PC-3 (cell line): ENCODE measurements around the gene TTLL4. TPM values are rescaled to one million over a fixed set of nuclear protein-coding genes. Genes with fewer than 3 reads are reported as not detected.

Source experiments
- ATAC-seq: fragments of 200-7000 bp; cut with Tn5 transposase; 2 replicates; pipeline ENCODE4 v1.9.1; 2020; ENCODE audit warnings: mild to moderate bottlenecking, moderate library complexity
- BruUV-seq: library from RNA; stranded (reverse); fragments of 400-500 nt; replicated peaks from 2 replicates; lab custom pipeline; 2021; lab: Mats Ljungman, UMichigan
- CTCF ChIA-PET: fragments of 300-600 bp; sonication (Branson Sonifier 250); formaldehyde crosslinking; loops from one replicate; lab custom pipeline; 2022; ENCODE audit warnings: antibody characterized with exemption; lab: Charles Lee
- POLR2A ChIA-PET: fragments of 300-600 bp; sonication (Branson Sonifier 250); formaldehyde crosslinking; loops from one replicate; lab custom pipeline; 2022; ENCODE audit warnings: antibody characterized with exemption; ENCODE audit not compliant: unreplicated experiment; lab: Charles Lee
- DNase-seq: peaks from one replicate; pipeline ENCODE4 v3.0.0-alpha.2; 2015
- H2AFZ ChIP-seq: fragments of 300-600 bp; sonication (generic); 2 replicates; pipeline ENCODE4 v1.6.0; 2016; ENCODE audit warnings: antibody characterized with exemption, low read length
- H3F3A ChIP-seq: fragments of 300-600 bp; sonication (generic); one replicate; pipeline ENCODE4 v1.6.0; 2017; ENCODE audit warnings: antibody characterized with exemption, low read length, control low read depth, mild to moderate bottlenecking; ENCODE audit not compliant: unreplicated experiment
- H3K27ac ChIP-seq: fragments of 300-600 bp; sonication (generic); 2 replicates; pipeline ENCODE4 v1.5.1; 2016; ENCODE audit warnings: mild to moderate bottlenecking, low read length
- H3K27me3 ChIP-seq: fragments of 300-600 bp; sonication (generic); 2 replicates; pipeline ENCODE4 v1.6.1; 2016; ENCODE audit warnings: low read length, mixed read lengths
- H3K36me3 ChIP-seq: fragments of 300-600 bp; sonication (generic); 2 replicates; pipeline ENCODE4 v1.6.1; 2016; ENCODE audit warnings: low read depth, mixed run types, low read length, mixed read lengths
- H3K4me1 ChIP-seq: fragments of 300-600 bp; sonication (generic); 2 replicates; pipeline ENCODE4 v1.5.1; 2016; ENCODE audit warnings: low read length; ENCODE audit not compliant: insufficient read depth
- H3K4me2 ChIP-seq: fragments of 300-600 bp; sonication (generic); 2 replicates; pipeline ENCODE4 v1.6.0; 2016; ENCODE audit warnings: low read length
- H3K4me3 ChIP-seq: fragments of 300-600 bp; sonication (generic); 2 replicates; pipeline ENCODE4 v1.5.1; 2016; ENCODE audit warnings: mild to moderate bottlenecking, low read length, mixed read lengths
- H3K79me2 ChIP-seq: fragments of 300-600 bp; sonication (generic); 2 replicates; pipeline ENCODE4 v1.6.1; 2017; ENCODE audit warnings: low read length, mixed read lengths
- H3K9ac ChIP-seq: fragments of 300-600 bp; sonication (generic); 2 replicates; pipeline ENCODE4 v1.6.0; 2016; ENCODE audit warnings: mild to moderate bottlenecking, low read length
- H3K9me2 ChIP-seq: fragments of 300-600 bp; sonication (generic); replicated peaks from 2 replicates; pipeline ENCODE4 v1.6.1; 2016; ENCODE audit warnings: mixed run types, low read length, mixed read lengths
- H3K9me3 ChIP-seq: fragments of 300-600 bp; sonication (generic); 2 replicates; pipeline ENCODE4 v1.6.1; 2016; ENCODE audit warnings: low read length, mixed read lengths
- H4K20me1 ChIP-seq: fragments of 300-600 bp; sonication (generic); 2 replicates; pipeline ENCODE4 v1.6.1; 2016; ENCODE audit warnings: low read length, mixed read lengths
- CTCF ChIP-seq: fragments of 300-600 bp; sonication (generic); conservative IDR thresholded peaks from 2 replicates; pipeline ENCODE4 v1.5.1; 2017; ENCODE audit warnings: antibody characterized with exemption, low read depth, mild to moderate bottlenecking, low read length
- EZH2 ChIP-seq: fragments of 300-600 bp; sonication (generic); IDR thresholded peaks from one replicate; pipeline ENCODE4 v1.6.1; 2017; ENCODE audit warnings: antibody characterized with exemption, mild to moderate bottlenecking, low read length; ENCODE audit not compliant: unreplicated experiment
- EZH2phosphoT487 ChIP-seq: fragments of 300-600 bp; sonication (generic); IDR thresholded peaks from 2 replicates; pipeline ENCODE4 v1.6.1; 2018; ENCODE audit warnings: mild to moderate bottlenecking, antibody characterized with exemption, low read length, borderline replicate concordance
- intact Hi-C: fragments of 100-400 bp; cut with micrococcal nuclease; formaldehyde crosslinking; loops from 2 replicates; pipeline ENCODE4 v1.9.0; 2023
- total RNA-seq: library from RNA; depleted of rRNA; stranded (reverse); fragments of >200 nt; gene quantifications from 2 replicates; pipeline ENCODE4 v1.2.3, GENCODE V29; 2014

The TTLL4 gene
- total RNA-seq, 1 experiment from 2014 or later = 21.0 TPM

- H3K36me3 ChIP-seq = peaks cover 58% of the 10 kb centered on the region; the same call in 1 of the 2 replicates
- no peaks in the 10 kb centered on the region for H3K27me3 ChIP-seq
- no peaks in the 10 kb centered on the region for H3K9me2 ChIP-seq
- no peaks in the 10 kb centered on the region for H3F3A ChIP-seq
- no peaks in the 10 kb centered on the region for H3K4me1 ChIP-seq
- no peak overlapping the region for H3K4me3 ChIP-seq
- no peaks in the 10 kb centered on the region for H3K9me3 ChIP-seq
- POLR2A ChIA-PET = no interaction called here
- no peak overlapping the region for H3K4me2 ChIP-seq
- H4K20me1 ChIP-seq = no peaks in the 10 kb centered on the region
- ATAC-seq (peak; percentile 82), DNase-seq (peak; percentile 22)
- no peaks in the 10 kb centered on the region for H3K79me2 ChIP-seq
- H2AFZ ChIP-seq = no peak overlapping the region
- no peak overlapping the region for H3K9ac ChIP-seq
- TF ChIP-seq CTCF (no peak), EZH2phosphoT487 (no peak), EZH2 (no peak)
- CTCF ChIA-PET = no interaction called here
- intact Hi-C loops = no loop called here
- 0 out of 2 replicates have a peak overlapping the region, but pooled peaks have one; percentile 8 for H3K27ac ChIP-seq
- BruUV-seq = no TSS peak
Observed at GRCh38 chr2:218745559-218746469, 35.2 kb downstream of the TTLL4 start.

- H3K9me3 ChIP-seq = no peaks in the 10 kb centered on the region
- no peak overlapping the region for H3K4me3 ChIP-seq
- no peaks in the 10 kb centered on the region for H3K9me2 ChIP-seq
- no peak for TF ChIP-seq CTCF
- TF ChIP-seq EZH2phosphoT487 = no peak
- no peak for TF ChIP-seq EZH2
- DNase-seq (no peak), ATAC-seq (no peak)
- H3K4me2 ChIP-seq = no peak overlapping the region
- no peaks in the 10 kb centered on the region for H3K79me2 ChIP-seq
- no TSS peak for BruUV-seq
- no peaks in the 10 kb centered on the region for H3K4me1 ChIP-seq
- H3F3A ChIP-seq = no peaks in the 10 kb centered on the region
- no peaks in the 10 kb centered on the region for H3K27me3 ChIP-seq
- H3K9ac ChIP-seq = no peak overlapping the region
- no peak overlapping the region for H2AFZ ChIP-seq
- intact Hi-C loops = no loop called here
- POLR2A ChIA-PET = no interaction called here
- CTCF ChIA-PET = no interaction called here
- H3K27ac ChIP-seq = no peak overlapping the region
- H4K20me1 ChIP-seq = no peaks in the 10 kb centered on the region
- H3K36me3 ChIP-seq = peaks cover 61% of the 10 kb centered on the region; the same call in 1 of the 2 replicates
Observed at GRCh38 chr2:218746470-218746795, 35.8 kb downstream of the TTLL4 start.

GRCh38 chr2:218746960-218747359, 36.3 kb downstream of the TTLL4 start:
- Histone ChIP-seq H3K4me1 (no peaks in the 10 kb centered on the region), H3K4me2 (no peak overlapping the region), H2AFZ (no peak overlapping the region), H3K79me2 (no peaks in the 10 kb centered on the region), H3K36me3 (peaks cover 59% of the 10 kb centered on the region; the same call in 1 of the 2 replicates), H3K27me3 (no peaks in the 10 kb centered on the region), H3K9me2 (no peaks in the 10 kb centered on the region), H3K27ac (no peak overlapping the region), H3F3A (no peaks in the 10 kb centered on the region), H4K20me1 (no peaks in the 10 kb centered on the region), H3K4me3 (no peak overlapping the region), H3K9me3 (no peaks in the 10 kb centered on the region), H3K9ac (no peak overlapping the region)
- intact Hi-C loops = no loop called here
- no peak for DNase-seq
- TF ChIP-seq CTCF (no peak), EZH2 (no peak), EZH2phosphoT487 (no peak)
- ChIA-PET POLR2A (no interaction called here), CTCF (no interaction called here)
- no TSS peak for BruUV-seq
- no peak for ATAC-seq
